ENCODE data around the gene RALGAPA2.
A peak's percentile ranks its signal among the peaks of the same experiment; 100 is the strongest.

Gene RALGAPA2

DNA sequence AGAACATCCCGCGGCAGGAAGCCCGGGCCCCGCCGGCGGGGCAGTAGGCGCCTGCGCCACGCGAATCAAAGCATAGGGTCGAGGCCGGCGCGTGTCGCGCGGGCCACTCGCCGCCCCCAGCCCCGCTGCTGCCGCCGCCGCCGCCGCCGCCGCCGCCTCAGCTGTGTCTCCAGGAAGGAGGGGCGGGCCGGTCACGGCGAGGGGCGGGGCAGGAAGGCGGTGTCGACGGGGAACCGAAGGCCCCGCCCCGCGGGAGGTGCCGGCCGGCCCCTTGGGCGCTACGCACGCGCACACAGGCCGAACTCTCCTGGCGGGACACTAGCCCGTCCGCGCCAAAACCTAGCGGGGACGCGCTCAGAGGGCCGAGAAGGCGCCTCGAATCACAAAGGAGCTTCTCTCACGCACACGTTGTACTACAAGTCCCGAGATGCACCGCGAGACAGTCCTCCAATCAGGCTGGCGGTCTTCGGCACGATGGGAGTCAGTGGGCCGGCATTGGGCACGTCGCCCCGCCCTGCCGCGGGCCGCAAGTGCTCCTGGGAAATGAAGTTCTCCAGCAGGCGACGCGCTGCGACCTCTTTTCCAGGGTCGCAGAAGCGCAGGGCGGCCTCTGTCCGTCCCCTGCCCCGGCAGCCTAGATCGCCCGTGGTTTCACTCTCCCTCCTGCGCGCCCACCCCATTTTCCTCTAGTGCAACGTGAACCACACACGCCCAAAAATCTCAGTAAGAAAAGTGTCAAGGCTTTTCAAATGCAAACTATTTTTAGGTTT lies at the start of gene RALGAPA2:
TSS of gene RALGAPA2 (minus strand) at position 171 of the 770 bp plus-strand sequence. CDS start at position 7, 164 bp downstream.
- DNase-seq (ENCODE audit: low spot score), result peak; percentile 97

DNA sequence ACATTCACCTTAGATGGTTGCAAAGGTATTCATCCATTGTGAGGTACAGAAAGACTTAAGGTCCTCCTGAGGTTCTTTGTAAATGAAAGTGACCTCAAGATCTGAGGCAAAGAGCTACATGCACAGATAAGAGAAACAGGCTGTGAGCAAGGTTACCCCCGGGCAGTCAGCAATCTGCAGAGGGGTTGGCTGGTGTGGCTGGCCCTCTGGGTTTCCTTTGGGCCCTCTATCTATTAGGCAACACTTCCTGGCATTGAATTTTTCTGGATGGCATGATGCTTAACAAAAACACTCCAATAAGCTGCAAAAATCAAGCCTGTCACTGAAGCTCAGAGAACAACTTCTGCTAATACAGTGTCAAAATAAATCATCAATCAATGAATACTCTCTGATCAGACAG lies 48.9 kb upstream of the RALGAPA2 start:
- DNase-seq (ENCODE audit: low spot score), result no peak

DNA sequence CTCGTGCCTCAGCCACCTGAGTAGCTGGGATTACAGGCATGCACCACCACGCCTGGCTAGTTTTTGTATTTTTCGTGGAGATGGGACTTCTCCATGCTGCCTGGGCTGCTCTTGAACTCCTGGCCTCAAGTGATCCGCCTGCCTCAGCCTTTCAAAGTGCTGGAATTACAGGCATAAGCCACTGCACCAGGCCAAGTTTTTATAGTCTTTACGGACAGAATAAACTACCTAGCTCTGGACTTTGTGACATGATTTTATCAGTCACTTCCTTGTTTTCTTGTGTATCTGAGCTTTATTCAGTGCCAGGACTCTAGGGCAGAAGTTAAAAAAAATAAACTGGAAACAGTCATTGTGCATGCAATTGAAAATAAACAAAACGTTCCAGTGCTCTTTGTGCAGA lies 46.7 kb upstream of the RALGAPA2 start:
- DNase-seq (ENCODE audit: low spot score), result no peak

DNA sequence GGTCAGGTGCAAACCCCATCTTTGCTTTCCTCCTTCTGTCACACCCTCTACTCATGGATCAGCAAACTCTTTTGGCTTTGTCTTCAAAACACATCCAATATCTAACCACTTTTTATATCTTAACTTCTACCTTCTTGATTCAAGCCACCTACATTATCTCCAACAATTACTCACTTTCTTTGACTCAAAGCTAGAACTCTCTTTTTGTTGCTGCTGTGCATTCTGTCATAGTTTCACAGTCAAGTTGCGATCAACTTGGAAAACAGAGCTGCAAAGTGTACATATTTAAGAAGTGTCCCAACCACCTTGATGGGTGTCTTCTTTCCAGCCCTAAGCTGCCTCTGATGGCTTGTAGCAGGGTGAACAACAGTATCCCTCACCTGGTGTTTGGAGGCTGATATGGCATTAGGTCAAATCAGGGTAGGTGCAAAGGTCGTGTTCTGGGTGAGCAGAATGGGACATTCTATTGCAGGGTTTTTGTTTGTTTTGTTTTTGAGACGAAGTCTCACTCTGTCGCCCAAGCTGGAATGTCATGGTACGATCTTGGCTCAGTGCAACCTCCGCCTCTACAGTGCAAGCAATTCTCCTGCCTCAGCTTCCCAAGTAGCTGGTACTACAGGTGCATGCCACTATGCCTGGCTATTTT lies 43.4 kb upstream of the RALGAPA2 start:
- no peak for DNase-seq (ENCODE audit: low spot score)

DNA sequence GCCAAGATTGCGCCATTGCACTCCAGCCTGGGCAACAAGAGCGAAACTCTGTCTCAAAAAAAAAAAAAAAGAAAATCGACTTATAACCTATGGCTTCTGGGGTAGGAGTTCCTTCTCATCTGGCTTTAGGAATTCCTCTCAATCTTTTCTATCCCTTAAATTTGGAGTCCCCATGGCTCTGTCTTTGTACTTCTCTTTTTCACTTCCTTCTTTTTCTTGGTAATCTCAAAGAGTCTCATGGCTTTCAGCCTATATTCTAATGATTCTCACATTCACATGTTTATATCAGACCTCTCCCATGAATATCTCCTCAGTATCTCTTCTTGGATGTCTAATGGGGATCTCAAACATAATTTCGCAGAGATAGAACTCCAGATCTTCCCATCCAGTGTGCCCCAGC lies 42.8 kb upstream of the RALGAPA2 start:
- DNase-seq (ENCODE audit: low spot score), result no peak

DNA sequence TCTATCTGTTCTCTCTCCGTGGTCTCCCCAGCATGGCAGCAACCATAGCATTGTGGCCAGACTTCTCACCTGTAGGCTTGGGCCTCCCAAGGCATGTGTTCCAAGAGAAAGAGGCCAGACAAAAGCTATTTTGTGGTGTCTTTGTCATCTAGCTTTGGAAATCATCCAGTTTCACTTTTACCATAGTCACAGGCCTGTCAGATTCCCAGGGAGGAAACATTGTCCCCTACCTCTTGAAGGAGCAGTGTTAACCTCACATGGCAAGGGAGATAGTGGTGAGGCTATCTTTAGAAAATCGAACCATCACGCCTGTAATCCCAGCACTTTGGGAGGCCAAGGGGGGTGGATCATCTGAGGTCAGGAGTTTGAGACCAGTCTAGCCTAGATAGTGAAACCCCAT lies 42.3 kb upstream of the RALGAPA2 start:
- no peak for DNase-seq (ENCODE audit: low spot score)

DNA sequence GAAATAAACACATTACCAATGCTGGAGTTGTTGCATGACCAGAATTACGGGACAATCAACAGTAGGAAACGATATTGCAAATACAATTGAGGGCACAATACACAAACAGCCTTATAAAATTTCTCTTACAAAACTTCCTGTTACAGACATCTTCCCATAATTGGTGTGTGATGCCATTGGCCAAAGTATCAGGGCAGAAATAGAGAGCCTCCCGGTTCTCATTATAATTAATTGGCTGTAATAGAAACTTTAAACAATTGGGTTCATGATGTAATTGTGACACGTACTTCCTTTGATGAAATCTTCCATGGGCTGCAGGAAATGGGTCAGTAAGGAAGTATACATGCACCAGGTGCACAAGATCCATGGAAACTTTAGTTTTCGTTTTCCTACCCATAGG lies 40.3 kb upstream of the RALGAPA2 start:
- DNase-seq (ENCODE audit: low spot score), result no peak

DNA sequence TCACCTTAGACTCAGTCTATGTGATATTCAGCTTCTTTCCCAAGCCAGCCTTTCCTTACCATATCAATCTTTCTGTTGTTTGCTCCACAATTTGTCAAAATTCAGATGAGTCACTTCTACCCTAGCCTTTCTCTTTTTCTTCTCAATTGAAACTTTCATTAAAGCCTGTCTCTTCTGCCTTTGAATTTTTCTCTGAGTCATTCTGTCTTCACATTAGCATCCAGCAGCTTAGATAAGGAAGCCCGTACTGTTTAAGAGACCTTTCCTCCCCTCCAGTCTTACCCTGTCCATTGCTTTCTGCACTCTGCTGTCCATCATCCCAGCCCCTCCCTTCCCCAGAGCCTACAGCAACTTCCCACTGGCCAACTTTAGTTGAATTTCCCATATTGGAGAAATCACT lies 34.9 kb upstream of the RALGAPA2 start:
- DNase-seq (ENCODE audit: low spot score), result no peak

DNA sequence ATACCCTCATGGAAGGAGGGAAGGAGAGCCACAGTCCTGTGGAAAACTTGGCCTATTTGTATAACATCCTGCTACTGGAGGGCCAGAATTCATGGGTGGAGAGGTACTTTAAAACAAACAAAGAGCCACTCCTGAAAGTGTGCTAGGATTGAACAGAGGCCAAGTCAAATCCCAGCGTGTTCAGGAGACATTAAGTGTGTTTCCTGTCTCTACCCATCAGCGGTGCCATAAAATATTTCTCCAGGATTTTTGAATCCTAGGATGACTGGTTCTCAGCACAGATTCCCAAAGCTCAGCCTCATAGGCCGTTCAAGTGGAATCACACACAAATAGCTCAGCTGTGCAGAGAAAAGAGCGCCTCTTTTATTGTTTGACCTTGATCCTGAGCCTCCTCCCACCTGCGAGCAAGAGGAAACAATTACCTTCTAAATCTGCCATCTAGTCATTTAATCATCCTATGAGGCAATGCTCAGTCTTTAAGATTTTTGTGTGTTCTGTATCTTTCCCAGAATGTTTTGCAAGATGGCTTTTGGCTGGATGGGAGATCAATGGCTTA lies 31.8 kb upstream of the RALGAPA2 start:
- DNase-seq (ENCODE audit: low spot score), result no peak

DNA sequence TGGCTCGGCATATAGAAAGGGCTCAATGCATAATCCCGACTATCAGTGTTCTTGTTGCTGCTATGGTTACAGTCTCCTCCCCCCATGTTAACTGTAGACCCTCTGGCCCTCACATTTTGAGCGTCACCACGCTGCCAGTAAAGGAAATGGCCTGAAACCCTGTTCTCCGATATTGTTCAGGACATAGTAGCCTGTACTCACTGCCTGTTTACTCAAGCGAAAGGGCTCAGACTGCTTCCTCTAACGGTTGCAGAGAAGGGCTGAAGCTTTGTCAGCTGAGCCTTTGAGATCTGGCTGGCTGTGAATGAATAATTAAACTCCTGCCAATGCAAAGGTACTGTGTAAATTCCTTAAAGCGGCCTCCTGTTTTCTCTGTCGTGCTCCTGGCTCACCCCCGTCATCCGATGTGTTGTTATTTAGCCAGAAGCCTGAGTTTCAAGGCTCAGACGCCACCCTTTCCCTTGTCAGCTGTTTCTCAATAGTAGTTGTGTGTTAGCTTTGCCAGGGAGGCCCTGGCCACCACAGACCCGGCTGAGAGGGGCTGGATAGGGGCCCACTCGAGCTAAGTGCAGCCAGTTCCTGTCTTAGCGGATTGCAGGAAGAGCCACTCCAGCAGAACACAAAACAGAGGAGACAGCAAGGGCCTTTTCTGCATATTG lies 31.2 kb upstream of the RALGAPA2 start:
- DNase-seq (ENCODE audit: low spot score), result peak; percentile 64

DNA sequence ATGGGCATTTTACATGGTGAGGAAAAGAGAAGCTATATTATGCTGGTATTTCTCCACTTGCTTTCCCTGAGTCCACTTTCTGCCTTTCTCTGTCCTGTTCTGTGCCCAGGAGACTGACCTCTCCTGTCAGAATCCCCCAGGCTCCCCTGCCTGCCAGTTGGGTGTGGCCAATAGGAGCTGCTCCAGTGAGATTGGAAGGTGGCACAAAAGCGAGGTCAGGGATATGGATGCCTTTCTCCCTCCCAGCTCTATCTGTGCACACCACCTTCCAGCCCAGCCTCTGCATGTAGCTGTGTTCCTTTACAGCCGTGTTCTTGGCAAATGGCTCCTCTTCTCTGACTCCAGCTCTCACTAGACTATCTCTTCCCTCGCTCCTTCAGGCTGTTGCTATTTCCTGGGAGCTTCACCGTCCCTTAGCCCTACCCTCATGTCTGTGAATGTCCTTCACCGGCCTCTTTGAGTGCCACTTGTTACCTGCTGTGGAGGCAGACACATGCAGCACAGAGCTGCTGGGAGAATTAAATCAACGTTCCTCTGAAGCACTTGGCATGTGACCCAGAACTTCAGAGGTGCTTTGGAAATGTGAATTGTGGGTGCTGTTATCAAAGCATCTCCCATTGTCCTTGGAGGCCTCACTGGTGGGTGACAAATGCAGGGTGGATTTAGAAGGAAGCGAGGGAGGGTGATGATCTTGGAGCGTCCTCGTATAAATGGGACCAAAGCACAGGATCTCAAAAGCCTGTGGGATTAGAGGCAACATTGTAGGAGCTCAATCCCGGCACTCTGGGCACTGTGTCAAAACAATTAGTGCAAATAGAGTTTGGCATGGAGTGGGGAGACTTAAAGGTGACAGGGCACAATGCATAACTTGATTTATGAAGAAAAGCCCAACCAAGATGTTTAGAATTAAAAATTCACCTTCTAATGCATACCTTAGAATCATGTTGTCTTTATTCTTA lies 28.9 kb upstream of the RALGAPA2 start:
- no peak for DNase-seq (ENCODE audit: low spot score)

DNA sequence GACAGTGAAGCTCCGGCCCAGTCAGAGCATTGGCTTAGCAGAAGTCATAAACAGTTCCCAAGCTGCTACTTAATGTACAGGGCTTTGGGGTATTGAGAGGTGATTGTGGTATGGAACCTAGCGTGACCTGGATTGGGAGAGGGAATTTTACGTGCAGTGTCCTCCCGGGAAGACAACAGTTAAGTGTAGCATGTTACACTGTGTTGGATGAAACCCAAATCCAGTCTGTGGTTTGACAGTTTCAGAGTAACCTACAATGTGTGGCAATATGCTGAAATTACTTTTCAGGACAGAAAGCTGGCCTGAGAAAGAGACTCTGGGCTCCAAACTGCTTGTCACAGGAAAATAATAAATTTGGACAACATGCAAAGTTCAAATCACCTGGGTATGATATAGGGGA lies 28.1 kb upstream of the RALGAPA2 start:
- DNase-seq (ENCODE audit: low spot score), result no peak

DNA sequence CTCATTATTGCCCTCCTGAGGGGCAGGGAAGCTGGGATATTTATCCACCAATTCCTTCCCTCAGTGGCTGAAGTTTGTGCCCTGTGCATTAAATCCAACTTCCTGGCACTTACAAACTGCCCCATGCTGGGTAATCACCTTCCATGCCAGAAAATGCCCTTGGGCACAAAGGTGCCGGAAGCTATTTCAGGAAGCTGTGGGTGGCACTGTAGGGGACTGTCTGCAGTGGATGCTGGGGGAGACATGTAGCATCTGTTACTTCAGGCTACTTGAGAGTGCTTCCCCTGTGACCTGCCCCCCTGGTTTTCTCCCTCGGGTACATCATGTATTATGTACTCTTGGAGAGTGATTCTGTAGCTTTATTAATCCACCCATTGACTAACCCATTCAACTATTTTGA lies 24.7 kb upstream of the RALGAPA2 start:
- no peak for DNase-seq (ENCODE audit: low spot score)

DNA sequence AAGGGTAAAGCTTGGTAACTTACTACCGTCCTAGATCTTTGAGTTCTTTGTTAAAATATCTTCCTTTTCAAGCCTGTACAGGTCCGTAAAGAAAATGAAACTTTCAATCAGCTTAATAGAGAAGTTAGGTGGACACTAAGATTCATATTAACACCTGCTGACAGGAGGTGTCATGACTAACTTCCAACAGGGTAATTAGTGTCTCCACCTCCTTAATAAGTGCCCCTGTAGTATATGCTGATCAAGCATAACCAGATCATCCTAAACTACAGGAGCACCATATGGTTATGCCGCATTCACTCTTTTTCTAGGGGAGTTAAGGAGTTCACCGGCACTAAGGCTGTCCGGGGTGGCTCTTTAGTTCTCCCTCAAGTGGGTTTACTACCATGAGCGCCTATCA lies 23.9 kb upstream of the RALGAPA2 start:
- DNase-seq (ENCODE audit: low spot score), result no peak

DNA sequence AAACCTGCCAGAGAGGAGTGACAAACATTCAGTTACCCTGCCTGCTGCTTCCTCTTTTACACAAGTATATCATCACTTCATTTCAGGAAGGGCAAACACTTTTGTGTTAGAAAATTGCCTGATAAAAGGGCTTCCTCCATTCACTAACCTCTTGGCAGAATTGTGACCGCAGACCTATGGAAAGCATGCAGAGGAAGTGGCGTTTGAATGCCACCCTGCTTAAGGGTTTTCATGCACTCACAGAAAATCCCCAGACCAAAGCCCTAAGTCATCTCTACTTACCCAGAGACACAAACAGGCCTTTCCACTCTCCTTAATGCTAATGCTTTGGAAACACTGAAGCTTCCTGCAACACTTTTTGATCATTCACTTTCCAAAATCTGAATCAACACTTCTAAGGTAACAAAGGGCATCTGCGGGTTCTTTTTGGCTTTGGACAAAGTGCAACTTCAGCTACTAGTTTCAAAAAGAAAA lies 22.1 kb upstream of the RALGAPA2 start:
- DNase-seq (ENCODE audit: low spot score), result no peak

DNA sequence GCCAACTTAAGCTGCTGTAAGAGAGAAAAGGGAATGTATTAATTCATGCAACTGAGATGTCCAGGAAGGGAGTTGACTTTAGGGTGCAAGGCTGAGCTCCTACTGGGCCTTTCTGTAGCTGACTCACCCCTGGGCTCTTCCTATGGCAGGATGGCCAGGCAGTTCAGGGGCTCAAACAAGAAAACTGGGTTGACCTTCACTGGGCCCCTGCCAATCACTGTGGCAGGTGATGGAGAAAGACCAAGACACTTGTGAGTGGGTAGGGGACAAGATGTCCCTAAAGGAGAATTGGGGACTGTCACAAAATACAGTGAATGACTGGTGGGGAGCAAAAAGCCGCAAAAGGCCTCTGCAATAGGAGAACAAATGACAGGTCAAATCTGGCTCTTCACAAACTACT lies 21.5 kb upstream of the RALGAPA2 start:
- DNase-seq (ENCODE audit: low spot score), result no peak

DNA sequence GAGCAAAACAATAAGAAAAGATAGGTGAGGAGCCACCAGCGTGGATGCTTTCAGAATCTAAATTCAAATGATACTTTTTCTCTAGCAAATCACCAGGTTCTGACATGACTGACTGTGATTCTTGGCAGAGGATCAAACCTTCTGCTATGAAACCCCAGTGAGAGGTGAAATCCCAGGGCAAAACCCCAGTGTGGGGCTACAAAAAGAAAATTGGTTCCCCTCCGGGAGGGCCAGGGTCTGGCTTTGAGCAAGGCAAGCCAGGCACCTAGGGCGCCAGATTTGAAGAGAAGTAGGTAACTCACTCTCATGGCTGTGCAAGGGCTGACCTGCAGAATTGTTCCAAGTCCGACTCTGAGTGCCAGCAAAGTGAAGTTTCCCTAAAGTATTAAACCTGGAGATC lies 20.2 kb upstream of the RALGAPA2 start:
- DNase-seq (ENCODE audit: low spot score), result no peak

DNA sequence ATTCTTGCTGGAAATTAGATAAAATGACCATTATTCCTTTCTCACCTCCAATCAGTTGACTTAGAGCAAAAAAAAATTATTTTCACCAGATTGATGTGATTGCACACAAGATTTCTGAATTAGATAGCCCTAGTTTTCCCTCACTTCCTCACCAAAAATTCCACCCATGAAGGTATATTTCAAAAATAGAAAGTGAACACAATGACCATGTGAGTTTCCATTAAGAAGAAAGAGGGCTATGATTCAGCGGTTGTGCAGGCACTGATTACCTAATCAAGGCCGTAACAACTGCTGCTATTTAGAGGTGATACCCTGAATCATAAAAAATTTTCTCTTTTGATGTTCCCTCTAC lies 19.5 kb upstream of the RALGAPA2 start:
- DNase-seq (ENCODE audit: low spot score), result no peak

DNA sequence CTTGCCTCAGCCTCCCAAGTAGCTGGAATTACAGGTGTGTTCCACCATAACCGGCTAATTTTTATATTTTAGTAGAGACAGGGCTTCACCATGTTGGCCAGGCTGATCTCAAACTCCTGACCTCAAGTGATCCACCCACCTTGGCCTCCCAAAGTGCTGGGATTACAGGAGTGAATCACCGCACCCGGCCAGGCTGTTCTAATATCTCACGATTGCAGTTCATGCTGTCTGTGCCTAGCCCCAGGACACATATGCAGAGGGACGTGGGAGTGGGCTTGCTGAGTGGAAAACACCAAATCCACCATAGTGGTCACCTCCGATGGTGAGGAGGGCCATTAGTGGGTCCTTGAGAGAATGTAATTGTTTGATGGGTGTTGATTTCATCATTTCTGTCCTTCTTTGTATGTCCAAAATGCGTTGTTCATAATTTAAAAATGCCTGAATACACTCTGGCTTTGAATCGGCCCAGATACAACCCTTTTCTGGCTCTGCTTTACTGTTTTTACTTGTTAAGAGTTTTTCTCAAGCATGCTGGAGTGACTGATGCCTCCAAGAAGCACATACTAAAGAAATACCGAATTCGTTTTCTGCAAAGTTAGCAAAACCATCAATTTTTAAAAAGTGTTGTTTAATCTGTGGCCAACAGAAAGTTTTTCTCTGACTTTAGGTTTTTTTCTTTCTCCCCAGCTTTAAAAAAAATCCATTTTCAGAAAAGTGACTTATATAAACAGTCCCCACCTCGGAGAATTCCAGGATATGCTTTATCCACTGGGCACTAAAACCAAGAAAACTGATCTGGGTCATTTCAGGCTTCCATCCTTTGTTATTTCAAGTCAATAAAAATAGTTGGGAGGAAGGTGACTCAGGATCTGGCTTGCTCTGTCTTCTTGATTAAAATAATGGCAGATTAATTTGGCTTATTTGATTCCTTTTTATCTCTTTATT lies 18.8 kb upstream of the RALGAPA2 start:
- no peak for DNase-seq (ENCODE audit: low spot score)

DNA sequence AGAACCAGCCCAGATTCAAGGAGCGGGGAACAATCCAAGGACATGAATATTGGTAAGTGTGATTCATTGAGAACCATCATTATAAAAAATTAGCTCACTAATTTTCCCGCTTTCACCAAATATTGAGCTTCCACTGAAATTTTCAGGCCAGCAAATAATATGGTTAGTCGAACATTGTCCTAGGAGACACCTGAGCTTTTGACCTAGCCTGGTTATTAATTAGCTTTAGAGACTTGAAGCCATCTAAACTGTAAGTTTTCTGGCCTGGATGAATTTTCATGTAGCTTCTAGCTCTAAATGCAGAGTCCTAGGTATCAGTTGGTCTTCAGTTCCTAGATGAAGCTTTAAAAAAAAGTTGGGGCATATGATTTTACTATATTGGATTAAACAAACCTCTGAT lies 17.1 kb upstream of the RALGAPA2 start:
- DNase-seq (ENCODE audit: low spot score), result no peak

DNA sequence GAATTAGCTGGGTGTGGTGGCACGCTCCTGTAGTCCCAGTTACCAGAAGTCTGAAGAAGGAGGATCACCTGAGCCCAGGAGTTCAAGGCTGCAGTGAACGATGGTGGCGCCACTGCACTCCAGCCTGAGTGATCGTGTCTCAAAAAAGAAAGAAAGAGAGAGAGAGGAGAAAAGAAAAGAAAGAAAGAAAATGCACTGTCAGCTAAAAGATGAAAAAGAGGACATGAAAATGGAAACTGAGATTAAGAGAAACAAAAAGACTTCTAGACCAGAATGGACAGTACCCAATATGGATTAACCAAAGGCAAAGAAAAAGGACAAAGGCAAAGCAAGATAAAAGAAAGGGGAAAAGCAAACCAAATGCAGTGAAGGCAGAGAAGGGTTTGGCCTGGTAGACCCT lies 9.0 kb upstream of the RALGAPA2 start:
- DNase-seq (ENCODE audit: low spot score), result no peak
